Peyer's patch (tissue), 4 donors: ENCODE results near the gene SLC30A2. TPM values are rescaled to one million over a fixed set of nuclear protein-coding genes. Genes with fewer than 3 reads are reported as not detected.

Experiments
- DNase-seq, 3 donors: peaks; one replicate each; pipeline ENCODE4 v3.0.0-alpha.2; 2017 to 2019
- H3K27ac ChIP-seq, 4 donors: fragments of 200-600 bp; sonication (generic); one replicate each; pipeline ENCODE4 v1.5.1; 2016 to 2019
- H3K27me3 ChIP-seq, 2 donors: fragments of 200-600 bp; sonication (generic); one replicate each; pipeline ENCODE4 v1.5.1; 2019
- H3K36me3 ChIP-seq, 3 donors: fragments of 200-600 bp; sonication (generic); one replicate each; pipeline ENCODE4 v1.5.1; 2016 to 2019
- H3K4me1 ChIP-seq, 4 donors: fragments of 200-600 bp; sonication (generic); one replicate each; pipeline ENCODE4 v1.5.1; 2016 to 2019
- H3K4me3 ChIP-seq, 4 donors: fragments of 200-600 bp; sonication (generic); 1 replicate in 3 of 4; 2 replicates in 1 of 4; pipeline ENCODE4 v1.5.1; 2016 to 2019; ENCODE audit warnings: mild to moderate bottlenecking in 1 of 4
- H3K9me3 ChIP-seq, 4 donors: fragments of 200-600 bp; sonication (generic); one replicate each; pipeline ENCODE4 v1.5.1; 2016 to 2019; ENCODE audit warnings: mild to moderate bottlenecking in 1 of 4
- CTCF ChIP-seq, 6 experiments: fragments of 450-650 bp in 4 of 6; fragments of 200-600 bp in 2 of 6; sonication (generic) in 1 of 6; IDR thresholded peaks; one replicate each; pipeline ENCODE4 v1.5.1; 2017 to 2019; ENCODE audit warnings: antibody characterized with exemption in 6 of 6, mild to moderate bottlenecking in 3 of 6, moderate library complexity in 1 of 6
- POLR2A ChIP-seq, 2 donors: fragments of 450-650 bp; IDR thresholded peaks; one replicate each; pipeline ENCODE4 v1.5.1; 2017; ENCODE audit warnings: antibody characterized with exemption in 2 of 2, mild to moderate bottlenecking in 2 of 2, moderate library complexity in 2 of 2
- total RNA-seq, 4 donors: library from RNA; depleted of rRNA; stranded (reverse); fragments of >200 nt; gene quantifications; one replicate each; pipeline ENCODE4 v1.1.0, GENCODE V29; 2016

Gene SLC30A2
- total RNA-seq, 4 donors from 2014 or later: 0.18 to 13.2 (median 1.7) TPM; not detected in 1

- no peak overlapping the region for H3K27ac ChIP-seq
- DNase-seq: no peak
- no peaks in the 10 kb centered on the region for H3K27me3 ChIP-seq
- H3K4me1 ChIP-seq: peaks cover 0 to 16% (median 6%) of the 10 kb centered on the region in 4 donors
- no peaks in the 10 kb centered on the region for H3K9me3 ChIP-seq
- H3K36me3 ChIP-seq: no peaks in the 10 kb centered on the region
- H3K4me3 ChIP-seq: no peak overlapping the region
- TF ChIP-seq POLR2A (IDR thresholded peaks at IDR 0.05): no peak
- TF ChIP-seq CTCF (IDR thresholded peaks at IDR 0.05): no peak
Observed at GRCh38 chr1:26032656-26033357, 13.1 kb downstream of the SLC30A2 start.

GRCh38 chr1:26031611-26032220 lies 14.2 kb downstream of the SLC30A2 start:
- H3K4me1 ChIP-seq: peaks cover 0 to 15% (median 6%) of the 10 kb centered on the region in 4 donors
- H3K4me3 ChIP-seq: no peak overlapping the region
- no peaks in the 10 kb centered on the region for H3K9me3 ChIP-seq
- H3K27me3 ChIP-seq: no peaks in the 10 kb centered on the region
- H3K36me3 ChIP-seq: no peaks in the 10 kb centered on the region
- TF ChIP-seq CTCF (IDR thresholded peaks at IDR 0.05) (no peak), POLR2A (IDR thresholded peaks at IDR 0.05) (no peak)
- no peak overlapping the region for H3K27ac ChIP-seq
- DNase-seq: no peak

GRCh38 chr1:26031196-26031595 lies 14.7 kb downstream of the SLC30A2 start:
- Histone ChIP-seq H3K27ac (no peak overlapping the region), H3K9me3 (no peaks in the 10 kb centered on the region), H3K27me3 (no peaks in the 10 kb centered on the region), H3K36me3 (no peaks in the 10 kb centered on the region), H3K4me3 (no peak overlapping the region), H3K4me1 (peaks cover 0 to 9% (median 4%) of the 10 kb centered on the region in 4 donors)
- no peak for DNase-seq
- TF ChIP-seq CTCF (IDR thresholded peaks at IDR 0.05): no peak

GRCh38 chr1:26029864-26030481 lies 15.9 kb downstream of the SLC30A2 start:
- H3K36me3 ChIP-seq: no peaks in the 10 kb centered on the region

More at GRCh38 chr1:26029864-26030481, 15.9 kb downstream of the SLC30A2 start:
- H3K27ac ChIP-seq: no peak overlapping the region
- no peaks in the 10 kb centered on the region for H3K27me3 ChIP-seq
- DNase-seq: no peak
- H3K4me1 ChIP-seq: peaks cover 0 to 5% (median 2%) of the 10 kb centered on the region in 4 donors
- H3K4me3 ChIP-seq: no peak overlapping the region
- TF ChIP-seq CTCF (IDR thresholded peaks at IDR 0.05) (no peak), POLR2A (IDR thresholded peaks at IDR 0.05) (no peak)
- H3K9me3 ChIP-seq: no peaks in the 10 kb centered on the region
